ENCODE measurements around the gene ERICH4. TPM values are rescaled to one million over a fixed set of nuclear protein-coding genes. Genes with fewer than 3 reads are reported as not detected.

Gene ERICH4
- total and polyA plus RNA-seq, 9 of the 15 experiments (the other 6 are each of a cell fraction or from before 2014, with no cell fraction given) = not detected

GRCh38 chr19:41479757-41480191 is 36.8 kb downstream of the ERICH4 start:
- Histone ChIP-seq H3K27ac (ENCODE audit: extremely low read depth, low read depth, low read length) (no peak overlapping the region; the same call in 2 of the 3 replicates), H3K4me3 (no peak overlapping the region), H2AFZ (ENCODE audit: low read depth, low read length) (peak overlapping the region; percentile 75), H3K9ac (ENCODE audit: insufficient read depth in 1 of 2, low read depth in 2 of 2, low read length in 2 of 2) (no peak overlapping the region), H3K36me3 (ENCODE audit: control insufficient read depth, insufficient read depth, low read length) (no peaks in the 10 kb centered on the region), H3K4me1 (replicated peaks in 1 of 2; ENCODE audit: control insufficient read depth in 2 of 2, insufficient read depth in 2 of 2, low read length in 2 of 2) (peaks cover 0 to 7% of the 10 kb centered on the region in 2 experiments; a peak in 3 of 5 replicates), H3K79me2 (ENCODE audit: control insufficient read depth, insufficient read depth, low read length) (no peaks in the 10 kb centered on the region), H3K9me1 (ENCODE audit: control insufficient read depth, insufficient read depth, low read length) (no peaks in the 10 kb centered on the region), H4K20me1 (replicated peaks; ENCODE audit: control insufficient read depth, insufficient read depth, low read length) (no peaks in the 10 kb centered on the region), H3K4me2 (ENCODE audit: insufficient read depth, low read length) (peak overlapping the region; percentile 56), H3K27me3 (ENCODE audit: control insufficient read depth in 2 of 2, insufficient read depth in 2 of 2, low read length in 2 of 2) (peaks cover 3 to 18% of the 10 kb centered on the region in 2 experiments; a peak in 3 of 5 replicates), H3K9me3 (replicated peaks; ENCODE audit: control insufficient read depth, insufficient read depth, low read depth, low read length) (no peaks in the 10 kb centered on the region)
- FAIRE-seq (peak; percentile 60), ATAC-seq (peak; percentile 93), DNase-seq (ENCODE audit: extremely low read depth in 1 of 4, low spot score in 3 of 4) (peak; percentile 30 to 58 (median 36))
- ChIA-PET CTCF (ENCODE audit: low intra/inter-chr PET ratio) (no interaction called here), POLR2A (interaction anchor here (0.7 to 1.1 kb wide), 2 partner anchors 17 to 50 kb away, joined by 4 read pairs; no protein-coding TSS in a partner anchor)
- intact Hi-C loops (cut with micrococcal nuclease) (no loop called here), in situ Hi-C loops (cut with MboI) (no loop called here)
- 15% methylated on average over 8 of the region's 8 CpGs for WGBS (ENCODE audit: insufficient coverage, low coverage, missing lambda C conversion rate)
- BruUV-seq (replicated peaks) = no TSS peak
- TF ChIP-seq ZNF639 (CRISPR knock-in tag; conservative IDR thresholded peaks at IDR 0.05 in 1 of 2, IDR thresholded peaks at IDR 0.05 in 1 of 2) (peak in 1 of 2 experiments; percentile 58; a peak in 1 of 4 replicates), NR2C2 (CRISPR knock-in tag; IDR thresholded peaks at IDR 0.05) (no peak), NR2C2 (tag; IDR thresholded peaks at IDR 0.05) (peak; percentile 48; the same call in 1 of the 2 replicates), CBX1 (IDR thresholded peaks at IDR 0.05; ENCODE audit: low read depth) (0 out of 2 replicates have a peak, but pooled peaks have one; percentile 30), TAF7 (tag; IDR thresholded peaks at IDR 0.05) (peak; percentile 23; the same call in 1 of the 2 replicates), BRD9 (IDR thresholded peaks at IDR 0.05; ENCODE audit: low read depth, partially characterized antibody) (no peak), ZNF778 (CRISPR knock-in tag; IDR thresholded peaks at IDR 0.05) (no peak), ZNF609 (CRISPR knock-in tag; IDR thresholded peaks at IDR 0.05; ENCODE audit: borderline replicate concordance) (no peak), ZNF395 (CRISPR knock-in tag; IDR thresholded peaks at IDR 0.05) (peak; percentile 31; the same call in 1 of the 2 replicates), DMBX1 (CRISPR knock-in tag; IDR thresholded peaks at IDR 0.05; ENCODE audit: borderline replicate concordance) (0 out of 2 replicates have a peak, but pooled peaks have one; percentile 12), TFAP4 (CRISPR knock-in tag; IDR thresholded peaks at IDR 0.05; ENCODE audit: borderline replicate concordance) (0 out of 2 replicates have a peak, but pooled peaks have one; percentile 28), NEUROD1 (IDR thresholded peaks at IDR 0.05; ENCODE audit: borderline replicate concordance, low read depth, low read length, partially characterized antibody) (no peak)
